SK-N-SH (cell line): ENCODE results near the gene MYLK.

ENCODE experiments used
- CHD2 ChIP-seq: fragments of 150-350 bp; IDR thresholded peaks from 2 replicates; pipeline ENCODE4 v1.6.1; 2018; ENCODE audit warnings: low read length; ENCODE audit not compliant: partially characterized antibody
- EP300 ChIP-seq, 2 experiments: IDR thresholded peaks; 2 replicates each; pipeline versions ENCODE4 v1.4.0 to v1.6.1; 2012; ENCODE audit warnings: borderline replicate concordance in 1 of 2, low read depth in 1 of 2, low read length in 1 of 2
- EZH2phosphoT487 ChIP-seq: fragments of 200-600 bp; sonication (generic); IDR thresholded peaks from 2 replicates; pipeline ENCODE4 v1.6.1; 2017; ENCODE audit warnings: low read depth, mixed run types, mild to moderate bottlenecking, antibody characterized with exemption, moderate library complexity, borderline replicate concordance
- FOXJ3 ChIP-seq: sonication (generic); formaldehyde crosslinking; IDR thresholded peaks from 2 replicates; pipeline ENCODE4 v1.5.1; 2020; ENCODE audit warnings: mild to moderate bottlenecking, missing genetic modification reagents
- GABPA ChIP-seq: IDR thresholded peaks from 2 replicates; pipeline ENCODE4 v1.4.0; 2012; ENCODE audit warnings: low read depth, mild to moderate bottlenecking
- GATA2 ChIP-seq: sonication (generic); formaldehyde crosslinking; IDR thresholded peaks from 2 replicates; pipeline ENCODE4 v1.5.0; 2020; ENCODE audit warnings: mild to moderate bottlenecking, missing genetic modification reagents
- POLR2AphosphoS5 ChIP-seq: IDR thresholded peaks from 2 replicates; pipeline ENCODE4 v1.6.1; 2012; ENCODE audit warnings: low read depth, low read length
- SMC3 ChIP-seq: IDR thresholded peaks from 2 replicates; pipeline ENCODE4 v1.6.1; 2012; ENCODE audit warnings: low read depth, low read length, improper control_type of control experiment
- TAF1 ChIP-seq: IDR thresholded peaks from 2 replicates; pipeline ENCODE4 v1.6.1; 2012; ENCODE audit warnings: low read depth, mild to moderate bottlenecking, low read length, moderate library complexity, borderline replicate concordance
- TF ChIP-seq, protein P1 (sequence below): IDR thresholded peaks from 2 replicates; pipeline ENCODE4 v1.4.0; 2012; ENCODE audit warnings: low read depth
- TF ChIP-seq, protein P2 (sequence below): fragments of 200-600 bp; sonication (generic); IDR thresholded peaks from 2 replicates; pipeline ENCODE4 v1.6.1; 2017; ENCODE audit warnings: antibody characterized with exemption, mild to moderate bottlenecking, moderate library complexity
- TF ChIP-seq, protein P3 (sequence below): IDR thresholded peaks from 2 replicates; pipeline ENCODE4 v1.4.0; 2012; ENCODE audit warnings: low read depth, borderline replicate concordance

DNA sequence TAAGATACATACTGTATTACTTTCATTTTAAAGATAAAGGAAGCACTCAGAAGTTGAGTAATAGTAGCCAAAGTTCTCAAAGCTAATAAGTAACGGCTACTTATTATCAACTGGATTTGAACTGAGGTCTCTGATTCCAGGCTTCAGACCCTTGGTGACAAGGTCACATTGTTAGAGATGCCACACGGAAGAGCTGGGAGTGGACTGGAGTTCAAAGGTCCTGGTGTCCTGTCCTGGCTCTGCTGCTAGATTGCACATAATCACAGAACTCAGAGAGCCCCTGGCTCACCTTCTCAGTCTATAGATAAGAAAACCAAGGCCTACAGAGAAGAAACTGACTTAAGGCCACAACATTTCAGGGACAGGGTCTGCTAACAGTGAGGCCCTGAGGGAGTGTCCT lies 75.3 kb downstream of the MYLK start:
- TF ChIP-seq, protein P1, sequence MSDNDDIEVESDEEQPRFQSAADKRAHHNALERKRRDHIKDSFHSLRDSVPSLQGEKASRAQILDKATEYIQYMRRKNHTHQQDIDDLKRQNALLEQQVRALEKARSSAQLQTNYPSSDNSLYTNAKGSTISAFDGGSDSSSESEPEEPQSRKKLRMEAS, result no peak
- no peak for TF ChIP-seq SMC3
- no peak for TF ChIP-seq POLR2AphosphoS5
- no peak for TF ChIP-seq GABPA
- no peak for TF ChIP-seq EZH2phosphoT487
- TF ChIP-seq, protein P2, sequence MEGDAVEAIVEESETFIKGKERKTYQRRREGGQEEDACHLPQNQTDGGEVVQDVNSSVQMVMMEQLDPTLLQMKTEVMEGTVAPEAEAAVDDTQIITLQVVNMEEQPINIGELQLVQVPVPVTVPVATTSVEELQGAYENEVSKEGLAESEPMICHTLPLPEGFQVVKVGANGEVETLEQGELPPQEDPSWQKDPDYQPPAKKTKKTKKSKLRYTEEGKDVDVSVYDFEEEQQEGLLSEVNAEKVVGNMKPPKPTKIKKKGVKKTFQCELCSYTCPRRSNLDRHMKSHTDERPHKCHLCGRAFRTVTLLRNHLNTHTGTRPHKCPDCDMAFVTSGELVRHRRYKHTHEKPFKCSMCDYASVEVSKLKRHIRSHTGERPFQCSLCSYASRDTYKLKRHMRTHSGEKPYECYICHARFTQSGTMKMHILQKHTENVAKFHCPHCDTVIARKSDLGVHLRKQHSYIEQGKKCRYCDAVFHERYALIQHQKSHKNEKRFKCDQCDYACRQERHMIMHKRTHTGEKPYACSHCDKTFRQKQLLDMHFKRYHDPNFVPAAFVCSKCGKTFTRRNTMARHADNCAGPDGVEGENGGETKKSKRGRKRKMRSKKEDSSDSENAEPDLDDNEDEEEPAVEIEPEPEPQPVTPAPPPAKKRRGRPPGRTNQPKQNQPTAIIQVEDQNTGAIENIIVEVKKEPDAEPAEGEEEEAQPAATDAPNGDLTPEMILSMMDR, result no peak
- no peak for TF ChIP-seq TAF1
- no peak for TF ChIP-seq CHD2
- TF ChIP-seq, protein P3, sequence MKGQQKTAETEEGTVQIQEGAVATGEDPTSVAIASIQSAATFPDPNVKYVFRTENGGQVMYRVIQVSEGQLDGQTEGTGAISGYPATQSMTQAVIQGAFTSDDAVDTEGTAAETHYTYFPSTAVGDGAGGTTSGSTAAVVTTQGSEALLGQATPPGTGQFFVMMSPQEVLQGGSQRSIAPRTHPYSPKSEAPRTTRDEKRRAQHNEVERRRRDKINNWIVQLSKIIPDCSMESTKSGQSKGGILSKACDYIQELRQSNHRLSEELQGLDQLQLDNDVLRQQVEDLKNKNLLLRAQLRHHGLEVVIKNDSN, result no peak
- no peak for TF ChIP-seq GATA2
- TF ChIP-seq EP300 (IDR thresholded peaks at IDR 0.05; ENCODE audit: borderline replicate concordance in 1 of 2, low read depth in 1 of 2, low read length in 1 of 2), result no peak
- no peak for TF ChIP-seq FOXJ3 (CRISPR knock-in tag)
